ENCODE data around the gene TMEM255B. TPM values are rescaled to one million over a fixed set of nuclear protein-coding genes. Genes with fewer than 3 reads are reported as not detected.

The TMEM255B gene
- total and polyA plus RNA-seq, 2 donors (not counting 3 experiments of a cell fraction or from before 2014, with no cell fraction given), result 105 to 121 TPM

DNA sequence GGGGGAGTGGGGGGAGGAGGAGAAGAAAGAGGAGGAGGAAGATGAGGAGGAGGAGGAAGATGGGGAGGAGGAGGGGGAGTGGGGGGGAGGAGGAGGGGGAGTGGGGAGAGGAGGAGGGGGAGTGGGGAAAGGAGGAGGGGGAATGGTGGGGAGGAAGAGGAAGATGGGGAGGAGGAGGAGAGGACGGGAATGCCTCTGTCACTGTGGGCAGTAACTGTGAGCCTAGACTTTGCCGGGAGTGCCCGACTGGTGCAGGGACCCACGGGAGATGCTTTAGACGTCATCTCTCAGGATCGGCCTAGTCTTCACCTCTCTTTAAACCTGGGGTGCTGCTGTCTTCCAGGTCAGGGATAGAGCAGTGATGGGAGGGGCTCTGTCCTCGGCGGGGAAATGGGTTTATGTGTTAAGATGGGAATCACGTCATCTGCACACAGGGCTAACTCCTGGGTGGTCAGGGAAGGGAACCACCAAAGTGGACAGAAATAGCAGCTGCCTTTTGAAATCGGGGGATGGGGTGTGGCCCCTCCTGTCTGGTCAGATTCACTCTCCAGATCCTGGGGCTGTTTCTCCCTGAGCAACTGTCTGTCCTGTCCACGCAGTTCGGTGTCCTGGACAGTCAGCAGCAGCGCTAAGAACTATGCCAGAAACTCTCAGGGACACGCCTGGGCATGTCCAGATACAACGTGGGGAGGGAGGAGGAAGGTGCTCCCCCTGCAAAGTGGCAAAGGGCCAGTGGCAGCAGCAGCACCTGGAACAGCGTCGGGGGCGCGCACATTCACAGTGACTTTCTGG is 77.9 kb downstream of the TMEM255B start:
- DNase-seq (ENCODE audit: low read depth, low spot score) (peak; percentile 78), FAIRE-seq (no peak)
- Histone ChIP-seq H2AFZ (ENCODE audit: low read depth, low read length) (peak overlapping the region; percentile 40), H3K27me3 (ENCODE audit: control insufficient read depth in 2 of 2, insufficient read depth in 2 of 2, low read length in 2 of 2) (no peaks in the 10 kb centered on the region), H3K4me1 (ENCODE audit: control insufficient read depth, extremely low read depth, insufficient read depth, low read length) (peaks cover 13% of the 10 kb centered on the region), H3K79me2 (ENCODE audit: control insufficient read depth, insufficient read depth, low read length) (no peaks in the 10 kb centered on the region), H3K4me3 (replicated peaks in 1 of 3; ENCODE audit: insufficient read depth in 1 of 3, low read depth in 1 of 3, low read length in 3 of 3) (no peak overlapping the region), H3K9me1 (replicated peaks; ENCODE audit: control insufficient read depth, extremely low read depth, insufficient read depth, low read length) (no peaks in the 10 kb centered on the region), H3K4me2 (ENCODE audit: insufficient read depth, low read length) (no peak overlapping the region), H4K20me1 (replicated peaks; ENCODE audit: control insufficient read depth, extremely low read depth, insufficient read depth, low read length) (no peaks in the 10 kb centered on the region), H3K27ac (ENCODE audit: insufficient read depth, low read depth, low read length) (peak overlapping the region; percentile 90), H3K36me3 (ENCODE audit: control insufficient read depth in 2 of 2, extremely low read depth in 1 of 2, insufficient read depth in 2 of 2, low read length in 2 of 2) (peaks cover 0 to 15% of the 10 kb centered on the region in 2 experiments), H3K9ac (replicated peaks; ENCODE audit: extremely low read depth, insufficient read depth, low read length) (peak overlapping the region; percentile 40), H3K9me3 (replicated peaks; ENCODE audit: control insufficient read depth, insufficient read depth, low read length) (no peaks in the 10 kb centered on the region)
- intact Hi-C loops (cut with micrococcal nuclease) (loop anchor here (1.0 to 2.0 kb wide), 2 partner anchors 20 to 60 kb away; no protein-coding TSS in a partner anchor), dilution Hi-C loops (cut with MboI; ENCODE audit: extremely low pct_ligation_motif_present, low sequenced_read_pairs) (no loop called here)
- ChIA-PET POLR2A (interaction anchor here (1.2 kb wide), 1 partner anchor 66 kb away, joined by 3 read pairs; no protein-coding TSS in a partner anchor), CTCF (interaction anchor here (0.6 to 2.0 kb wide), 8 partner anchors 16 to 273 kb away, joined by 3 to 15 read pairs (median 6); no protein-coding TSS in a partner anchor)
- TSS peak; percentile 91 for BruUV-seq (replicated peaks)
- TF ChIP-seq, protein P1, sequence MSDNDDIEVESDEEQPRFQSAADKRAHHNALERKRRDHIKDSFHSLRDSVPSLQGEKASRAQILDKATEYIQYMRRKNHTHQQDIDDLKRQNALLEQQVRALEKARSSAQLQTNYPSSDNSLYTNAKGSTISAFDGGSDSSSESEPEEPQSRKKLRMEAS (IDR thresholded peaks at IDR 0.05; ENCODE audit: insufficient read depth, insufficient read length), result peak; percentile 2
- TF ChIP-seq MYC (IDR thresholded peaks at IDR 0.05; ENCODE audit: low read depth, low read length) (no peak), POLR2A (IDR thresholded peaks at IDR 0.05; ENCODE audit: low read depth, low read length) (no peak)

DNA sequence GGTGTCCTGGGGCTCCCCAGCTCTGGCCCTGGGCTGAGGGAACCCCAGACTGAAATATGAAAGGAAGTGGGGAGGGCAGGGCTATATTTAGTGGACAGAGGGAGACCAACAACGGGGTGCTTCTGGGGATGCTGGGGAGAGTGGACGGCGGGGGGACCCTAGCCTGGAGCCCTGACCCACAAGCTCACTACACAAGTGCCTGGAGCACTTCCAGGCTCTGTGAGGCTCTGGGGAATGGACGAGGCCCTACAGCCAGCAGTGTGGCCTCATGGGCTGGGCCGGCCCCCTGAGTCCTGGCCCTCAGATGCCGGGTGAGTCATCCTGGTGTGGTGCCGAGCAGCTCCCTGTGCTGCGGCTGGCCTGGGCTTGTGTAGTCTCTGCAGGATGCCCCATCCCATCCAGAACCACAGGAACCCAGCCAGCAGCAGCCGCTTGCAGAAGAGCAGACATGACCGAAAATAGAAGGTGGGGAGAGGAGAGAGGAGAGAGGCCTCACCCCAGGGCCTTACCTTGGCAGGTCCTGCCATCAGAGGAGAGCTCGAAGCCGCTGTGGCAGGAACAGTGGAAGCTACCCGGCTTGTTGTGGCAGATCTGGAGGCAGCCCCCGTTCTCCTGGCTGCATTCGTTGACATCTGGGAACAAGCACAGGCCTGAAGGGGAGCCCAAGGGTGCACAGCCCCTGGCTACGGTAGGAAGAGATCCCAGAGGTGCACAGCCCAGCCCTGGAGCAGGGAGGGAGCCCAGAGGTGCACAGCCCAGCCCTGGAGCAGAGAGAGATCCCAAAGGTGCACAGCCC is 78.7 kb downstream of the TMEM255B start:
- FAIRE-seq, result peak; percentile 98
- BruUV-seq (replicated peaks), result no TSS peak
- dilution Hi-C loops (cut with MboI; ENCODE audit: extremely low pct_ligation_motif_present, low sequenced_read_pairs) (no loop called here), intact Hi-C loops (cut with micrococcal nuclease) (loop anchor here (1.0 to 2.0 kb wide), 2 partner anchors 20 to 59 kb away; no protein-coding TSS in a partner anchor)
- Histone ChIP-seq H3K36me3 (ENCODE audit: control insufficient read depth in 2 of 2, extremely low read depth in 1 of 2, insufficient read depth in 2 of 2, low read length in 2 of 2) (peaks cover 0 to 15% of the 10 kb centered on the region in 2 experiments), H3K9me3 (replicated peaks; ENCODE audit: control insufficient read depth, insufficient read depth, low read length) (no peaks in the 10 kb centered on the region), H3K79me2 (ENCODE audit: control insufficient read depth, insufficient read depth, low read length) (no peaks in the 10 kb centered on the region), H4K20me1 (replicated peaks; ENCODE audit: control insufficient read depth, extremely low read depth, insufficient read depth, low read length) (no peaks in the 10 kb centered on the region), H3K4me3 (replicated peaks in 1 of 3; ENCODE audit: insufficient read depth in 1 of 3, low read depth in 1 of 3, low read length in 3 of 3) (no peak overlapping the region), H3K27ac (ENCODE audit: insufficient read depth, low read depth, low read length) (peak overlapping the region; percentile 90), H3K4me1 (ENCODE audit: control insufficient read depth, extremely low read depth, insufficient read depth, low read length) (peaks cover 13% of the 10 kb centered on the region), H3K27me3 (ENCODE audit: control insufficient read depth in 2 of 2, insufficient read depth in 2 of 2, low read length in 2 of 2) (no peaks in the 10 kb centered on the region), H3K9ac (replicated peaks; ENCODE audit: extremely low read depth, insufficient read depth, low read length) (peak overlapping the region; percentile 40), H2AFZ (ENCODE audit: low read depth, low read length) (peak overlapping the region; percentile 40), H3K4me2 (ENCODE audit: insufficient read depth, low read length) (no peak overlapping the region), H3K9me1 (replicated peaks; ENCODE audit: control insufficient read depth, extremely low read depth, insufficient read depth, low read length) (no peaks in the 10 kb centered on the region)
- POLR2A ChIA-PET, result interaction anchor here (0.5 to 1.2 kb wide), 2 partner anchors 20 to 66 kb away, joined by 3 read pairs; no protein-coding TSS in a partner anchor
- DNase-seq (ENCODE audit: low read depth, low spot score), result peak; percentile 92
- peak; percentile 62 for TF ChIP-seq JUN (IDR thresholded peaks at IDR 0.05; ENCODE audit: borderline replicate concordance, insufficient read depth, insufficient read length, low read depth)
- TF ChIP-seq FOS (IDR thresholded peaks at IDR 0.05; ENCODE audit: borderline replicate concordance, insufficient read depth, low read length), result peak; percentile 91
- TF ChIP-seq, protein P2, sequence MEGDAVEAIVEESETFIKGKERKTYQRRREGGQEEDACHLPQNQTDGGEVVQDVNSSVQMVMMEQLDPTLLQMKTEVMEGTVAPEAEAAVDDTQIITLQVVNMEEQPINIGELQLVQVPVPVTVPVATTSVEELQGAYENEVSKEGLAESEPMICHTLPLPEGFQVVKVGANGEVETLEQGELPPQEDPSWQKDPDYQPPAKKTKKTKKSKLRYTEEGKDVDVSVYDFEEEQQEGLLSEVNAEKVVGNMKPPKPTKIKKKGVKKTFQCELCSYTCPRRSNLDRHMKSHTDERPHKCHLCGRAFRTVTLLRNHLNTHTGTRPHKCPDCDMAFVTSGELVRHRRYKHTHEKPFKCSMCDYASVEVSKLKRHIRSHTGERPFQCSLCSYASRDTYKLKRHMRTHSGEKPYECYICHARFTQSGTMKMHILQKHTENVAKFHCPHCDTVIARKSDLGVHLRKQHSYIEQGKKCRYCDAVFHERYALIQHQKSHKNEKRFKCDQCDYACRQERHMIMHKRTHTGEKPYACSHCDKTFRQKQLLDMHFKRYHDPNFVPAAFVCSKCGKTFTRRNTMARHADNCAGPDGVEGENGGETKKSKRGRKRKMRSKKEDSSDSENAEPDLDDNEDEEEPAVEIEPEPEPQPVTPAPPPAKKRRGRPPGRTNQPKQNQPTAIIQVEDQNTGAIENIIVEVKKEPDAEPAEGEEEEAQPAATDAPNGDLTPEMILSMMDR (IDR thresholded peaks at IDR 0.05; ENCODE audit: extremely low read depth in 1 of 2, insufficient read depth in 1 of 2, low read depth in 1 of 2, low read length in 2 of 2), result no peak
- TF ChIP-seq, protein P1 (IDR thresholded peaks at IDR 0.05; ENCODE audit: insufficient read depth, insufficient read length), result no peak
- TF ChIP-seq EZH2 (IDR thresholded peaks at IDR 0.05; ENCODE audit: borderline replicate concordance, low read depth, low read length, severe bottlenecking), result no peak
- peak; percentile 73 for TF ChIP-seq POLR2AphosphoS5 (IDR thresholded peaks at IDR 0.05; ENCODE audit: insufficient read depth, low read depth, low read length)
- peak; percentile 41 for TF ChIP-seq MYC (IDR thresholded peaks at IDR 0.05; ENCODE audit: low read depth, low read length)
- peak; percentile 40 for TF ChIP-seq POLR2A (IDR thresholded peaks at IDR 0.05; ENCODE audit: low read depth, low read length)
- no peak for TF ChIP-seq GATA2 (IDR thresholded peaks at IDR 0.05; ENCODE audit: insufficient read depth, insufficient read length, low read depth, low read length)
- CTCF ChIA-PET, result interaction anchor here (0.6 to 2.0 kb wide), 9 partner anchors 16 to 273 kb away, joined by 3 to 15 read pairs (median 5); no protein-coding TSS in a partner anchor
